HCT116 (cell line): Measurements from ENCODE around the gene CRIP2. TPM values are rescaled to one million over a fixed set of nuclear protein-coding genes. Genes with fewer than 3 reads are reported as not detected.

ENCODE experiments used
- ATAC-seq: fragments of 200-7000 bp; cut with Tn5 transposase; 2 replicates; pipeline ENCODE4 v1.9.1; 2020; ENCODE audit warnings: mild to moderate bottlenecking, moderate library complexity
- BruUV-seq: library from RNA; stranded (reverse); fragments of 400-500 nt; replicated peaks from 2 replicates; lab custom pipeline; 2021; lab: Mats Ljungman, UMichigan
- CTCF ChIA-PET: fragments of 300-600 bp; sonication (Branson Sonifier 250); formaldehyde crosslinking; loops from one replicate; lab custom pipeline; 2021; ENCODE audit warnings: antibody characterized with exemption; lab: Charles Lee
- POLR2A ChIA-PET: fragments of 300-600, 350-600 bp; sonication (Branson Sonifier 250); formaldehyde crosslinking; loops from one replicate; lab custom pipeline; 2021; ENCODE audit warnings: antibody characterized with exemption; lab: Charles Lee
- RAD21 ChIA-PET, 2 experiments: fragments of 300-600 bp; sonication (Branson Sonifier 250); formaldehyde crosslinking; loops; one replicate each; lab custom pipeline; 2023; ENCODE audit warnings: low total read pairs in 2 of 2; ENCODE audit not compliant: uncharacterized antibody in 2 of 2, unreplicated experiment in 2 of 2, low non-redundant PET in 1 of 2; lab: Charles Lee
- DNase-seq: peaks from one replicate; pipeline ENCODE4 v3.0.0-alpha.2; 2010; ENCODE audit warnings: low read depth, low spot score
- H2AFZ ChIP-seq: fragments of 200-600 bp; shearing (Covaris generic), sonication (generic); 2 replicates; pipeline ENCODE4 v1.6.1; 2017; ENCODE audit warnings: low read depth, mixed run types, mixed read lengths, antibody characterized with exemption, low read length; ENCODE audit not compliant: poor library complexity, severe bottlenecking
- H3K27ac ChIP-seq: 2 replicates; pipeline ENCODE4 v1.5.1; 2012; ENCODE audit warnings: low read depth, low read length
- H3K27me3 ChIP-seq: fragments of 200-600 bp; sonication (generic); 2 replicates; pipeline ENCODE4 v1.6.1; 2016; ENCODE audit warnings: mixed run types, low read length, mixed read lengths; ENCODE audit not compliant: insufficient read depth
- H3K36me3 ChIP-seq, 2 experiments: fragments of 200-500 bp in 1 of 2; fragments of 200-600 bp in 1 of 2; sonication (Bioruptor generic) in 1 of 2; sonication (generic) in 1 of 2; 2 replicates each; pipeline versions ENCODE4 v1.5.1 to v1.6.1; 2014 to 2016; ENCODE audit warnings: low read length in 2 of 2, inconsistent platforms in 1 of 2, mixed read lengths in 1 of 2, mixed run types in 1 of 2; ENCODE audit not compliant: insufficient read depth in 2 of 2, control insufficient read depth in 1 of 2
- H3K4me1 ChIP-seq, 2 experiments: fragments of 200-600 bp in 1 of 2; sonication (generic) in 1 of 2; 2 replicates each; pipeline versions ENCODE4 v1.5.1 to v1.6.1; 2012 to 2017; ENCODE audit warnings: low read length in 2 of 2, inconsistent platforms in 1 of 2, mild to moderate bottlenecking in 1 of 2, mixed read lengths in 1 of 2, mixed run types in 1 of 2, moderate library complexity in 1 of 2; ENCODE audit not compliant: insufficient read depth in 2 of 2, control insufficient read depth in 1 of 2
- H3K4me2 ChIP-seq: fragments of 200-600 bp; sonication (generic); 2 replicates; pipeline ENCODE4 v1.6.1; 2017; ENCODE audit warnings: mixed run types, low read length, mixed read lengths
- H3K4me3 ChIP-seq, 2 experiments: fragments of 200-600 bp in 1 of 2; sonication (generic) in 1 of 2; replicated peaks in 1 of 2; 2 replicates each; pipeline ENCODE4 v1.5.1; 2011 to 2016; ENCODE audit warnings: low read length in 2 of 2, control low read depth in 1 of 2, low read depth in 1 of 2, mild to moderate bottlenecking in 1 of 2, mixed read lengths in 1 of 2, mixed run types in 1 of 2
- H3K79me2 ChIP-seq: fragments of 200-600 bp; sonication (generic); 2 replicates; pipeline ENCODE4 v1.6.1; 2017; ENCODE audit warnings: mild to moderate bottlenecking, mixed run types, low read length, moderate library complexity, mixed read lengths; ENCODE audit not compliant: insufficient read depth
- H3K9ac ChIP-seq: fragments of 200-600 bp; sonication (generic); 2 replicates; pipeline ENCODE4 v1.6.1; 2016; ENCODE audit warnings: low read length, mixed read lengths
- H3K9me2 ChIP-seq: fragments of 200-600 bp; sonication (generic), shearing (Covaris generic); 2 replicates; pipeline ENCODE4 v1.6.1; 2017; ENCODE audit warnings: mixed run types, mild to moderate bottlenecking, moderate library complexity; ENCODE audit not compliant: insufficient read depth
- H3K9me3 ChIP-seq, 2 experiments: fragments of 200-500 bp in 1 of 2; fragments of 200-600 bp in 1 of 2; sonication (Bioruptor generic) in 1 of 2; sonication (generic) in 1 of 2; 2 replicates each; pipeline ENCODE4 v1.6.1; 2014 to 2017; ENCODE audit warnings: low read length in 2 of 2, mixed read lengths in 2 of 2, inconsistent platforms in 1 of 2, low read depth in 1 of 2, mild to moderate bottlenecking in 1 of 2, mixed run types in 1 of 2, moderate library complexity in 1 of 2; ENCODE audit not compliant: control insufficient read depth in 1 of 2, insufficient read depth in 1 of 2
- H4K20me1 ChIP-seq: fragments of 200-600 bp; sonication (generic), shearing (Covaris generic); 2 replicates; pipeline ENCODE4 v1.6.1; 2017; ENCODE audit warnings: mixed run types, mild to moderate bottlenecking, moderate library complexity; ENCODE audit not compliant: insufficient read depth
- CBX3 ChIP-seq: IDR thresholded peaks from 2 replicates; pipeline ENCODE4 v1.6.1; 2012; ENCODE audit warnings: low read depth
- CEBPB ChIP-seq: IDR thresholded peaks from 2 replicates; pipeline ENCODE4 v1.6.1; 2012; ENCODE audit warnings: low read depth
- CTCF ChIP-seq, 3 experiments: fragments of 200-600 bp in 1 of 3; sonication (generic) in 1 of 3; IDR thresholded peaks in 2 of 3; conservative IDR thresholded peaks in 1 of 3; 2 replicates each; pipeline ENCODE4 v1.5.1; 2012 to 2017; ENCODE audit warnings: low read depth in 2 of 3, low read length in 2 of 3, antibody characterized with exemption in 1 of 3, borderline replicate concordance in 1 of 3, control low read depth in 1 of 3, mild to moderate bottlenecking in 1 of 3, mixed read lengths in 1 of 3, mixed run types in 1 of 3, moderate library complexity in 1 of 3; ENCODE audit not compliant: insufficient read depth in 1 of 3
- EGR1 ChIP-seq: IDR thresholded peaks from 2 replicates; pipeline ENCODE4 v1.6.1; 2012; ENCODE audit warnings: low read depth
- ELF1 ChIP-seq: IDR thresholded peaks from 2 replicates; pipeline ENCODE4 v1.6.1; 2012; ENCODE audit warnings: low read depth, borderline replicate concordance
- EZH2 ChIP-seq: fragments of 200-600 bp; sonication (generic); IDR thresholded peaks from 2 replicates; pipeline ENCODE4 v1.6.1; 2017; ENCODE audit warnings: antibody characterized with exemption, mixed run types
- EZH2phosphoT487 ChIP-seq: fragments of 200-600 bp; IDR thresholded peaks from 2 replicates; pipeline ENCODE4 v1.6.1; 2018; ENCODE audit warnings: antibody characterized with exemption, borderline replicate concordance
- FOSL1 ChIP-seq: IDR thresholded peaks from 2 replicates; pipeline ENCODE4 v1.6.1; 2012; ENCODE audit warnings: low read depth
- JUND ChIP-seq: IDR thresholded peaks from 2 replicates; pipeline ENCODE4 v1.6.1; 2012
- POLR2A ChIP-seq: IDR thresholded peaks from 2 replicates; pipeline ENCODE4 v1.7.0; 2011; ENCODE audit warnings: borderline replicate concordance; ENCODE audit not compliant: insufficient read depth, insufficient read length; ENCODE audit errors: extremely low read depth
- RAD21 ChIP-seq: IDR thresholded peaks from 2 replicates; pipeline ENCODE4 v1.6.1; 2012; ENCODE audit warnings: low read depth, mild to moderate bottlenecking
- SIN3A ChIP-seq: IDR thresholded peaks from 2 replicates; pipeline ENCODE4 v1.6.1; 2012; ENCODE audit warnings: low read depth
- SP1 ChIP-seq: IDR thresholded peaks from 2 replicates; pipeline ENCODE4 v1.6.1; 2012; ENCODE audit warnings: low read depth
- SRF ChIP-seq: IDR thresholded peaks from 2 replicates; pipeline ENCODE4 v1.6.1; 2012; ENCODE audit warnings: low read depth
- YY1 ChIP-seq: IDR thresholded peaks from 2 replicates; pipeline ENCODE4 v1.6.1; 2011; ENCODE audit warnings: low read length, low read depth, moderate library complexity, mild to moderate bottlenecking; ENCODE audit not compliant: insufficient replicate concordance; ENCODE audit errors: extremely low read depth
- ZBTB33 ChIP-seq: IDR thresholded peaks from 2 replicates; pipeline ENCODE4 v1.6.1; 2011; ENCODE audit warnings: mild to moderate bottlenecking, low read length, moderate library complexity; ENCODE audit not compliant: insufficient replicate concordance; ENCODE audit errors: extremely low read depth
- ZNF274 ChIP-seq: fragments of 200-500 bp; sonication (Bioruptor generic); IDR thresholded peaks from 2 replicates; pipeline ENCODE4 v1.6.1; 2014; ENCODE audit warnings: mild to moderate bottlenecking, low read depth, low read length, inconsistent platforms
- intact Hi-C: fragments of 100-400 bp; cut with micrococcal nuclease; formaldehyde crosslinking; loops from 2 replicates; pipeline ENCODE4 v1.10.0; 2022
- total RNA-seq: library from RNA; stranded (reverse); gene quantifications from one replicate; pipeline ENCODE4 v1.2.1, GENCODE V29; 2021; ENCODE audit not compliant: unreplicated experiment
- TF ChIP-seq, protein P1 (sequence below): IDR thresholded peaks from 2 replicates; pipeline ENCODE4 v1.6.1; 2012
- TF ChIP-seq, protein P2 (sequence below): IDR thresholded peaks from 2 replicates; pipeline ENCODE4 v1.6.1; 2012
- TF ChIP-seq, protein P3 (sequence below): IDR thresholded peaks from 2 replicates; pipeline ENCODE4 v1.6.1; 2012; ENCODE audit warnings: low read depth

The CRIP2 gene
- total RNA-seq, 1 experiment from 2014 or later = 31.1 TPM

DNA sequence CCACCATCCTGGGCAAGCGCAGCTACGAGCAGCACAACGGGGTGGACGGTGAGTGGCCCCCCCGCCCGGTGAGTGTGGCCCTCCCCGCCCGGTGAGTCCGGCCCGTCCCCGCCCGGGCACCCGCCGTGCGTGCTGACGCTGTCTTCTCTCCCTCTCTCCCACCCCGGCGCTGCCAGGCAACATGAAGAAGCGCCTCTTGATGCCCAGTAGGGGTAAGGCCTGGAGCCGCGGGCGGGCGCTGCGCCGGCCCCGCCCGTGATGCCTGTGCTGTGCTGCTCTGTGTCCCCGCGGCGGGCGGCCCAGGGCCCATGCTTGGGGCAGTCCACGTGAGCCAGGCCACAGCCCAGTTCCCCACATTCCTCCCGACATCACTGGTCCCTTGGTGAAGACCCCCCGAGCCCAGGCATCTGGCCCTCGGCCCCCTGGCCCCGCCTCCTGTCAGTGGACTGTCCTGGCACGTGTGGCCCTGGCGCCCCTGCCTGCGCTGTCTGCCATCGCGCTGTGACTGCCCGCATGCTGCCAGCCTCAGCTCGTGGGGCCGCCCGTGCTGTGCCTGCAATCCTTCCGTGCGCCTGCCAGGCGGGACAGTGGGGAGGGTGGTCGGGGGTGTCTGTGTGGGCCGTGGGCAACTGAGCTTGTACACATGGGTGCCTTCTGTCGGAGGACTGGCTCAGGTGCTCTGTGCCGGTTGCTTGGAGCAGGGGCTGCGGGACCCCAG is 7.9 kb upstream of the CRIP2 start:
- CTCF ChIA-PET = interaction anchor here (1.5 kb wide), 1 partner anchor 14 kb away, joined by 5 read pairs; no protein-coding TSS in a partner anchor
- Histone ChIP-seq H4K20me1 (no peaks in the 10 kb centered on the region), H3K27ac (no peak overlapping the region), H3K4me2 (no peak overlapping the region), H3K79me2 (no peaks in the 10 kb centered on the region), H3K4me1 (peaks cover 13 to 20% of the 10 kb centered on the region in 2 experiments), H3K9me3 (no peaks in the 10 kb centered on the region), H2AFZ (no peak overlapping the region), H3K9me2 (no peaks in the 10 kb centered on the region), H3K36me3 (peaks cover 14 to 15% of the 10 kb centered on the region in 2 experiments; a peak in 3 of 4 replicates)
- RAD21 ChIA-PET = no interaction called here
- ATAC-seq (no peak), DNase-seq (no peak)
- BruUV-seq = no TSS peak
- TF ChIP-seq CTCF (IDR thresholded peaks at IDR 0.05 in 2 of 3, conservative IDR thresholded peaks at IDR 0.05 in 1 of 3; ENCODE audit: borderline replicate concordance in 1 of 3, insufficient read depth in 1 of 3, low read depth in 2 of 3, low read length in 2 of 3) (no peak), ELF1 (no peak), EGR1 (no peak), FOSL1 (no peak), ZNF274 (no peak), JUND (no peak), SP1 (no peak), SIN3A (no peak), RAD21 (no peak), SRF (no peak), CBX3 (no peak), POLR2A (no peak), EZH2phosphoT487 (no peak), EZH2 (no peak), YY1 (no peak), CEBPB (no peak), ZBTB33 (no peak)
- TF ChIP-seq, protein P1, sequence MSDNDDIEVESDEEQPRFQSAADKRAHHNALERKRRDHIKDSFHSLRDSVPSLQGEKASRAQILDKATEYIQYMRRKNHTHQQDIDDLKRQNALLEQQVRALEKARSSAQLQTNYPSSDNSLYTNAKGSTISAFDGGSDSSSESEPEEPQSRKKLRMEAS = no peak
- TF ChIP-seq, protein P2, sequence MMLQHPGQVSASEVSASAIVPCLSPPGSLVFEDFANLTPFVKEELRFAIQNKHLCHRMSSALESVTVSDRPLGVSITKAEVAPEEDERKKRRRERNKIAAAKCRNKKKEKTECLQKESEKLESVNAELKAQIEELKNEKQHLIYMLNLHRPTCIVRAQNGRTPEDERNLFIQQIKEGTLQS = no peak
- TF ChIP-seq, protein P3, sequence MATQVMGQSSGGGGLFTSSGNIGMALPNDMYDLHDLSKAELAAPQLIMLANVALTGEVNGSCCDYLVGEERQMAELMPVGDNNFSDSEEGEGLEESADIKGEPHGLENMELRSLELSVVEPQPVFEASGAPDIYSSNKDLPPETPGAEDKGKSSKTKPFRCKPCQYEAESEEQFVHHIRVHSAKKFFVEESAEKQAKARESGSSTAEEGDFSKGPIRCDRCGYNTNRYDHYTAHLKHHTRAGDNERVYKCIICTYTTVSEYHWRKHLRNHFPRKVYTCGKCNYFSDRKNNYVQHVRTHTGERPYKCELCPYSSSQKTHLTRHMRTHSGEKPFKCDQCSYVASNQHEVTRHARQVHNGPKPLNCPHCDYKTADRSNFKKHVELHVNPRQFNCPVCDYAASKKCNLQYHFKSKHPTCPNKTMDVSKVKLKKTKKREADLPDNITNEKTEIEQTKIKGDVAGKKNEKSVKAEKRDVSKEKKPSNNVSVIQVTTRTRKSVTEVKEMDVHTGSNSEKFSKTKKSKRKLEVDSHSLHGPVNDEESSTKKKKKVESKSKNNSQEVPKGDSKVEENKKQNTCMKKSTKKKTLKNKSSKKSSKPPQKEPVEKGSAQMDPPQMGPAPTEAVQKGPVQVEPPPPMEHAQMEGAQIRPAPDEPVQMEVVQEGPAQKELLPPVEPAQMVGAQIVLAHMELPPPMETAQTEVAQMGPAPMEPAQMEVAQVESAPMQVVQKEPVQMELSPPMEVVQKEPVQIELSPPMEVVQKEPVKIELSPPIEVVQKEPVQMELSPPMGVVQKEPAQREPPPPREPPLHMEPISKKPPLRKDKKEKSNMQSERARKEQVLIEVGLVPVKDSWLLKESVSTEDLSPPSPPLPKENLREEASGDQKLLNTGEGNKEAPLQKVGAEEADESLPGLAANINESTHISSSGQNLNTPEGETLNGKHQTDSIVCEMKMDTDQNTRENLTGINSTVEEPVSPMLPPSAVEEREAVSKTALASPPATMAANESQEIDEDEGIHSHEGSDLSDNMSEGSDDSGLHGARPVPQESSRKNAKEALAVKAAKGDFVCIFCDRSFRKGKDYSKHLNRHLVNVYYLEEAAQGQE = no peak
- TF ChIP-seq, all 23 proteins: peak for 0
- Histone ChIP-seq H3K9ac (no peak overlapping the region), H3K4me3 (no peak overlapping the region), H3K27me3 (no peaks in the 10 kb centered on the region)
- intact Hi-C loops = no loop called here
- POLR2A ChIA-PET = no interaction called here
